ENCODE measurements around the gene HOXB5.

GRCh38 chr17:48596000-48596734 lies 2.6 kb upstream of the HOXB5 start:
- TF ChIP-seq POLR2AphosphoS5 (IDR thresholded peaks at IDR 0.05; ENCODE audit: low read depth, low read length) (no peak), CTCF (IDR thresholded peaks at IDR 0.05 in 2 of 3, conservative IDR thresholded peaks at IDR 0.05 in 1 of 3; ENCODE audit: borderline replicate concordance in 1 of 3, insufficient read depth in 1 of 3, low read depth in 2 of 3, low read length in 2 of 3) (no peak)

All from HCT116 (cell line).